Stomach (tissue), 9 donors: ENCODE results near the gene DPYD. TPM values are rescaled to one million over a fixed set of nuclear protein-coding genes. Genes with fewer than 3 reads are reported as not detected.

Experiments
- DNase-seq, 2 donors: peaks; one replicate each; pipeline versions ENCODE4 v3.0.0 to v3.0.0-alpha.2; 2013 to 2019
- H3K27ac ChIP-seq, 5 donors: fragments of 200-600 bp in 4 of 5; sonication (generic) in 4 of 5; one replicate each; pipeline ENCODE4 v1.5.1; 2013 to 2019; ENCODE audit warnings: mild to moderate bottlenecking in 1 of 5, moderate library complexity in 1 of 5
- H3K27me3 ChIP-seq, 3 donors: fragments of 200-600 bp; sonication (generic); one replicate each; pipeline ENCODE4 v1.5.1; 2017 to 2019; ENCODE audit warnings: mixed run types in 1 of 3
- H3K36me3 ChIP-seq, 4 donors: fragments of 200-600 bp; sonication (generic); 1 replicate in 3 of 4; 2 replicates in 1 of 4; pipeline ENCODE4 v1.5.1; 2016 to 2019
- H3K4me1 ChIP-seq, 4 donors: fragments of 200-600 bp; sonication (generic); one replicate each; pipeline ENCODE4 v1.5.1; 2016 to 2019
- H3K4me3 ChIP-seq, 4 donors: fragments of 200-600 bp; sonication (generic) in 3 of 4; one replicate each; pipeline ENCODE4 v1.5.1; 2016 to 2019; ENCODE audit warnings: mild to moderate bottlenecking in 1 of 4
- H3K9me3 ChIP-seq, 4 donors: fragments of 200-600 bp; sonication (generic); one replicate each; pipeline ENCODE4 v1.5.1; 2016 to 2019
- EP300 ChIP-seq: sonication (generic); formaldehyde crosslinking; IDR thresholded peaks from one replicate; pipeline ENCODE4 v1.6.1; 2017; ENCODE audit warnings: antibody characterized with exemption
- POLR2A ChIP-seq, 4 donors: fragments of 450-650 bp; IDR thresholded peaks; one replicate each; pipeline ENCODE4 v1.6.1; 2016; ENCODE audit warnings: antibody characterized with exemption in 4 of 4, control low read depth in 2 of 4, mild to moderate bottlenecking in 1 of 4, moderate library complexity in 1 of 4
- POLR2AphosphoS5 ChIP-seq, 3 donors: sonication (generic); formaldehyde crosslinking; IDR thresholded peaks; one replicate each; pipeline ENCODE4 v1.6.1; 2016; ENCODE audit warnings: antibody characterized with exemption in 3 of 3
- WGBS, 5 donors: extraction: QIAGEN DNeasy Blood & Tissue Kit in 3 of 5; methylation state at CpG; one replicate each; pipeline versions ENCODE4 v1.1.5 to v1.1.7; 2013 to 2018; 5-methylcytosine and 5-hydroxymethylcytosine counted together
- intact Hi-C: fragments of 100-400 bp; cut with DNase I; formaldehyde crosslinking; loops from one replicate; pipeline ENCODE4 v1.15.1; 2023; ENCODE audit warnings: low total_unique reads
- polyA plus RNA-seq, 3 donors: library from polyadenylated mRNA; stranded (reverse); fragments of 200-250 nt; gene quantifications; one replicate each; pipeline ENCODE4 v1.2.3, GENCODE V29; 2013
- total RNA-seq, 5 donors: library from RNA; depleted of rRNA; stranded (reverse); fragments of >200 nt; gene quantifications; one replicate each; pipeline versions ENCODE4 v1.1.0 to v1.2.3, GENCODE V29; 2014 to 2016
- TF ChIP-seq, protein P1 (sequence below), 7 experiments: fragments of 450-650 bp in 4 of 7; fragments of 200-600 bp in 3 of 7; sonication (generic) in 3 of 7; IDR thresholded peaks; one replicate each; pipeline ENCODE4 v1.5.1; 2016 to 2019; ENCODE audit warnings: antibody characterized with exemption in 7 of 7, control low read depth in 2 of 7, mild to moderate bottlenecking in 1 of 7
- donor health status: healthy with polysubstance abuse.
- donor health status: Bipolar disorder and iron deficiency.
- donor health status: healthy.

DPYD gene
- total and polyA plus RNA-seq, 8 donors: 7.5 to 58.2 (median 18.2) TPM

DNA sequence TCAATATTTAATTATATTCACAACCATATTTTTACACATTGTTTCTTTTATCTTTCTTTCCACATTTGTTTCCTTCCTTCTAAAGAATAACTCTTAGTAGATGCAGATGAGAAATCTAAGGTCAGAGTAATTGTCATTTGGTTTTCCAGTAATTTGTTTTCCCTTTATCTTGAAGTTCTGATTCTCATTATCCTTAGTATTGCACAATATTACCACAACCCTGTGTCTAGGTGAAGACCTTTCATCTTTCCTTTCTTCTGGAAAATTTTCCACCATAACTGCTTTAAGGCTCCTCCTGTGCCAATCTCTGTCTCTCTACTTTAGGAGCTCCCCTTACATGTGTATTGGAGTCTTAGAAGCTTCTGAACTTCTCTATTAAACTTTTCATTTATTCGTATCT lies 209.0 kb downstream of the DPYD start:
- intact Hi-C loops: no loop called here

DNA sequence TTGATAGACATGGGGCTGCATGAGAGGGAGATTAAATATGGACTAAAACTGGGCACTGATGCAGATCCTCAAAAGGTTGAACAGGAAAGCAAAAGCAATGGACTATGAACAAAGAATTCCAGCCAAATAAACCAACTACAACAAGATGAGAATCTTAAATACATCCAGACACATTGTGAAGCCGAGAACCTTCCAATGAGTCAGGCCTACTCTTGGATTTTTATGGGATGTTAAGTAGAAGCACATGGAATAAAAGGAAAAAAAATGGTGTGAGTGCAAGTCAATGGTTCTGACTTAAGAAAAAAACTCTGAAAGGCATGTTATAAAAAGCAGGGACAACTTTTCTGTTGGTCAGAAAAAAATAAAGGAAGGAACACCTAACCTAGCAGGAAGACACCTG lies 227.2 kb downstream of the DPYD start:
- Histone ChIP-seq H3K36me3 (peaks cover 0 to 5% (median 2%) of the 10 kb centered on the region in 4 donors), H3K27ac (no peak overlapping the region), H3K4me3 (no peak overlapping the region), H3K4me1 (peaks cover 0 to 4% (median 0%) of the 10 kb centered on the region in 4 donors), H3K9me3 (no peaks in the 10 kb centered on the region), H3K27me3 (no peaks in the 10 kb centered on the region)
- WGBS, 5 donors: 90 to 100% (median 95%) methylated on average over 1 of the region's 1 CpG
- TF ChIP-seq POLR2AphosphoS5 (IDR thresholded peaks at IDR 0.05): no peak
- no peak for TF ChIP-seq EP300
- TF ChIP-seq POLR2A (IDR thresholded peaks at IDR 0.05): no peak
- TF ChIP-seq, protein P1, sequence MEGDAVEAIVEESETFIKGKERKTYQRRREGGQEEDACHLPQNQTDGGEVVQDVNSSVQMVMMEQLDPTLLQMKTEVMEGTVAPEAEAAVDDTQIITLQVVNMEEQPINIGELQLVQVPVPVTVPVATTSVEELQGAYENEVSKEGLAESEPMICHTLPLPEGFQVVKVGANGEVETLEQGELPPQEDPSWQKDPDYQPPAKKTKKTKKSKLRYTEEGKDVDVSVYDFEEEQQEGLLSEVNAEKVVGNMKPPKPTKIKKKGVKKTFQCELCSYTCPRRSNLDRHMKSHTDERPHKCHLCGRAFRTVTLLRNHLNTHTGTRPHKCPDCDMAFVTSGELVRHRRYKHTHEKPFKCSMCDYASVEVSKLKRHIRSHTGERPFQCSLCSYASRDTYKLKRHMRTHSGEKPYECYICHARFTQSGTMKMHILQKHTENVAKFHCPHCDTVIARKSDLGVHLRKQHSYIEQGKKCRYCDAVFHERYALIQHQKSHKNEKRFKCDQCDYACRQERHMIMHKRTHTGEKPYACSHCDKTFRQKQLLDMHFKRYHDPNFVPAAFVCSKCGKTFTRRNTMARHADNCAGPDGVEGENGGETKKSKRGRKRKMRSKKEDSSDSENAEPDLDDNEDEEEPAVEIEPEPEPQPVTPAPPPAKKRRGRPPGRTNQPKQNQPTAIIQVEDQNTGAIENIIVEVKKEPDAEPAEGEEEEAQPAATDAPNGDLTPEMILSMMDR (IDR thresholded peaks at IDR 0.05): no peak
- DNase-seq: no peak
- intact Hi-C loops: no loop called here

More for the DNA sequence above, 209.0 kb downstream of the DPYD start:
- Histone ChIP-seq H3K27ac (no peak overlapping the region), H3K36me3 (no peaks in the 10 kb centered on the region), H3K9me3 (no peaks in the 10 kb centered on the region), H3K4me1 (no peaks in the 10 kb centered on the region), H3K27me3 (no peaks in the 10 kb centered on the region), H3K4me3 (no peak overlapping the region)
- DNase-seq: no peak
- TF ChIP-seq POLR2AphosphoS5 (IDR thresholded peaks at IDR 0.05) (no peak), EP300 (no peak), POLR2A (IDR thresholded peaks at IDR 0.05) (no peak)
- TF ChIP-seq, protein P1 (IDR thresholded peaks at IDR 0.05): no peak
- 96 to 100% (median 98%) methylated on average over 1 of the region's 1 CpG for WGBS, 5 donors

DNA sequence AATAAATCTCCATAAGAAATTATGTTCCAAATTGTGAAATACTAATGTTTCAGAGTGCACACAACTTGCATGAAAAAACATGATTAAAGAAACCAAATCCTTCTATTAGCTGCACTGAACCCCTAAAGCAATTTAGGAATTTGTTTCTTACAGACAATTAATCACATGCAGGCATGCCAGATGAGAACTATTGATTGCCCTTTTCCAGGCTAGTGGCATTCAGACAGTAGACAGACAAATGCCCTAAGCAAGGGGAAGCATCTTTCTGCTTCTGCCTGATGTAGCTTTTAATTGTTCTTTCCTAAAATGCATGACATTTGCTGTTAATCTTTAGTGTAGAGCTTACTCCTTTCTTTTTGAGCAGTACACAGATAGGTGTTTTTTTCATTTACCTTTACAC lies 229.5 kb downstream of the DPYD start:
- no peak overlapping the region for H3K4me3 ChIP-seq
- H3K4me1 ChIP-seq: peaks cover 0 to 4% (median 0%) of the 10 kb centered on the region in 4 donors
- intact Hi-C loops: no loop called here
- no peak for DNase-seq
- H3K27me3 ChIP-seq: no peaks in the 10 kb centered on the region
- peaks cover 0 to 14% (median 12%) of the 10 kb centered on the region in 4 donors for H3K36me3 ChIP-seq
- TF ChIP-seq POLR2AphosphoS5 (IDR thresholded peaks at IDR 0.05): no peak
- no peak for TF ChIP-seq EP300
- no peak for TF ChIP-seq POLR2A (IDR thresholded peaks at IDR 0.05)
- TF ChIP-seq, protein P1 (IDR thresholded peaks at IDR 0.05): no peak
- H3K27ac ChIP-seq: no peak overlapping the region
- no peaks in the 10 kb centered on the region for H3K9me3 ChIP-seq

DNA sequence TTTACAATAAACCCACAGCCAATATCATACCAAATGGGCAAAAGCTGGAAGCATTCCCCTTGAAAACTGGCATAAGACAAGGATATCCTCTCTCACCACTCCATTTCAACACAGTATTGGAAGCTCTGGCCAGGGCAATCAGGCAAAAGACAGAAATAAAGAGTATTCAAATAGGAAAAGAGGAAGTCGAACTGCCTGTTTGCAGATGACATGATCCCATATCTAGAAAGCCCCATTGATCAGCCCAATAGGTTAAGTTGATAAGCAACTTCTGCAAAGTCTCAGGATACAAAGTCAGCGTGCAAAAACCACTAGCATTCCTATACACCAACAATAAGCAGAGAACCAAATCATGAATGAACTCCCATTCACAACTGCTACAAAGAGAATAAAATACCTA lies 235.5 kb downstream of the DPYD start:
- intact Hi-C loops: no loop called here
- H3K27ac ChIP-seq: no peak overlapping the region
- peaks cover 0 to 26% (median 11%) of the 10 kb centered on the region in 4 donors for H3K36me3 ChIP-seq
- no peak for TF ChIP-seq POLR2AphosphoS5 (IDR thresholded peaks at IDR 0.05)
- TF ChIP-seq EP300: no peak
- TF ChIP-seq POLR2A (IDR thresholded peaks at IDR 0.05): no peak
- TF ChIP-seq, protein P1 (IDR thresholded peaks at IDR 0.05): no peak
- WGBS, 5 donors: 88 to 93% (median 88%) methylated on average over 2 of the region's 2 CpGs
- H3K4me1 ChIP-seq: peaks cover 0 to 4% (median 0%) of the 10 kb centered on the region in 4 donors
- H3K27me3 ChIP-seq: no peaks in the 10 kb centered on the region
- H3K9me3 ChIP-seq: peaks cover 0 to 4% (median 0%) of the 10 kb centered on the region in 4 donors
- DNase-seq: no peak
- H3K4me3 ChIP-seq: no peak overlapping the region
